Measurements from ENCODE around the gene GRK3. TPM values are rescaled to one million over a fixed set of nuclear protein-coding genes. Genes with fewer than 3 reads are reported as not detected.

GRK3 gene
- total RNA-seq, 1 experiment from 2014 or later, result 17.0 TPM

- in situ Hi-C loops (cut with HindIII; ENCODE audit: low pct_unique_long_range_greater_than_20kb, low sequenced_read_pairs), result no loop called here
- DNase-seq (ENCODE audit: low read depth, low spot score), result no peak
These were observed 73.2 kb downstream of the GRK3 start for GRCh38 chr22:25637672-25638071.

GRCh38 chr22:25638638-25639037 lies 74.2 kb downstream of the GRK3 start:
- DNase-seq (ENCODE audit: low read depth, low spot score), result no peak
- in situ Hi-C loops (cut with HindIII; ENCODE audit: low pct_unique_long_range_greater_than_20kb, low sequenced_read_pairs), result no loop called here

- DNase-seq (ENCODE audit: low read depth, low spot score), result no peak
- in situ Hi-C loops (cut with HindIII; ENCODE audit: low pct_unique_long_range_greater_than_20kb, low sequenced_read_pairs), result no loop called here
These were observed 77.2 kb downstream of the GRK3 start for GRCh38 chr22:25641650-25642049.

- no peak for DNase-seq (ENCODE audit: low read depth, low spot score)
- in situ Hi-C loops (cut with HindIII; ENCODE audit: low pct_unique_long_range_greater_than_20kb, low sequenced_read_pairs), result no loop called here
These were observed 78.9 kb downstream of the GRK3 start for GRCh38 chr22:25643232-25644000.

- no peak for DNase-seq (ENCODE audit: low read depth, low spot score)
- in situ Hi-C loops (cut with HindIII; ENCODE audit: low pct_unique_long_range_greater_than_20kb, low sequenced_read_pairs), result no loop called here
These were observed 79.6 kb downstream of the GRK3 start for GRCh38 chr22:25644122-25644521.

- DNase-seq (ENCODE audit: low read depth, low spot score), result no peak
- in situ Hi-C loops (cut with HindIII; ENCODE audit: low pct_unique_long_range_greater_than_20kb, low sequenced_read_pairs), result no loop called here
These were observed 80.8 kb downstream of the GRK3 start for GRCh38 chr22:25645266-25645665.

- no peak for DNase-seq (ENCODE audit: low read depth, low spot score)
- in situ Hi-C loops (cut with HindIII; ENCODE audit: low pct_unique_long_range_greater_than_20kb, low sequenced_read_pairs), result no loop called here
These were observed 81.5 kb downstream of the GRK3 start for GRCh38 chr22:25645964-25646363.

- DNase-seq (ENCODE audit: low read depth, low spot score), result no peak
- in situ Hi-C loops (cut with HindIII; ENCODE audit: low pct_unique_long_range_greater_than_20kb, low sequenced_read_pairs), result no loop called here
These were observed 86.4 kb downstream of the GRK3 start for GRCh38 chr22:25650833-25651232.

GRCh38 chr22:25651332-25652085 lies 87.0 kb downstream of the GRK3 start:
- DNase-seq (ENCODE audit: low read depth, low spot score), result no peak
- in situ Hi-C loops (cut with HindIII; ENCODE audit: low pct_unique_long_range_greater_than_20kb, low sequenced_read_pairs), result no loop called here

- in situ Hi-C loops (cut with HindIII; ENCODE audit: low pct_unique_long_range_greater_than_20kb, low sequenced_read_pairs), result no loop called here
- no peak for DNase-seq (ENCODE audit: low read depth, low spot score)
These were observed 90.2 kb downstream of the GRK3 start for GRCh38 chr22:25654676-25655075.

GRCh38 chr22:25655371-25655935 lies 91.0 kb downstream of the GRK3 start:
- in situ Hi-C loops (cut with HindIII; ENCODE audit: low pct_unique_long_range_greater_than_20kb, low sequenced_read_pairs), result no loop called here
- no peak for DNase-seq (ENCODE audit: low read depth, low spot score)

GRCh38 chr22:25656724-25657123 lies 92.2 kb downstream of the GRK3 start:
- DNase-seq (ENCODE audit: low read depth, low spot score), result no peak
- in situ Hi-C loops (cut with HindIII; ENCODE audit: low pct_unique_long_range_greater_than_20kb, low sequenced_read_pairs), result no loop called here

- no peak for DNase-seq (ENCODE audit: low read depth, low spot score)
- in situ Hi-C loops (cut with HindIII; ENCODE audit: low pct_unique_long_range_greater_than_20kb, low sequenced_read_pairs), result no loop called here
These were observed 94.2 kb downstream of the GRK3 start for GRCh38 chr22:25658633-25659032.

- in situ Hi-C loops (cut with HindIII; ENCODE audit: low pct_unique_long_range_greater_than_20kb, low sequenced_read_pairs), result no loop called here
- DNase-seq (ENCODE audit: low read depth, low spot score), result no peak
These were observed 94.9 kb downstream of the GRK3 start for GRCh38 chr22:25659413-25659812.

GRCh38 chr22:25660336-25660735 lies 95.9 kb downstream of the GRK3 start:
- no peak for DNase-seq (ENCODE audit: low read depth, low spot score)
- in situ Hi-C loops (cut with HindIII; ENCODE audit: low pct_unique_long_range_greater_than_20kb, low sequenced_read_pairs), result no loop called here

GRCh38 chr22:25661073-25661472 lies 96.6 kb downstream of the GRK3 start:
- no peak for DNase-seq (ENCODE audit: low read depth, low spot score)
- in situ Hi-C loops (cut with HindIII; ENCODE audit: low pct_unique_long_range_greater_than_20kb, low sequenced_read_pairs), result no loop called here

GRCh38 chr22:25663654-25664053 lies 99.2 kb downstream of the GRK3 start:
- no peak for DNase-seq (ENCODE audit: low read depth, low spot score)
- in situ Hi-C loops (cut with HindIII; ENCODE audit: low pct_unique_long_range_greater_than_20kb, low sequenced_read_pairs), result no loop called here

GRCh38 chr22:25666308-25666707 lies 101.8 kb downstream of the GRK3 start:
- in situ Hi-C loops (cut with HindIII; ENCODE audit: low pct_unique_long_range_greater_than_20kb, low sequenced_read_pairs), result no loop called here
- DNase-seq (ENCODE audit: low read depth, low spot score), result no peak

- DNase-seq (ENCODE audit: low read depth, low spot score), result no peak
These were observed 104.0 kb downstream of the GRK3 start for GRCh38 chr22:25668437-25668836.

More at GRCh38 chr22:25668437-25668836, 104.0 kb downstream of the GRK3 start:
- in situ Hi-C loops (cut with HindIII; ENCODE audit: low pct_unique_long_range_greater_than_20kb, low sequenced_read_pairs), result no loop called here

All from SK-MEL-5 (cell line).